MM.1S (cell line): Measurements from ENCODE around the gene KRTAP10-2.

ENCODE experiments used
- DNase-seq: peaks from one replicate; pipeline ENCODE4 v3.0.0-alpha.2; 2015
- H2AFZ ChIP-seq: fragments of 300-600 bp; sonication (generic); 2 replicates; pipeline ENCODE4 v1.6.0; 2016; ENCODE audit warnings: antibody characterized with exemption, low read length
- H3F3A ChIP-seq: fragments of 300-600 bp; sonication (generic); 2 replicates; pipeline ENCODE4 v1.6.1; 2016; ENCODE audit warnings: mild to moderate bottlenecking, antibody characterized with exemption, low read length, moderate library complexity, mixed read lengths; ENCODE audit not compliant: insufficient read depth
- H3K27ac ChIP-seq: fragments of 300-600 bp; sonication (generic); 2 replicates; pipeline ENCODE4 v1.5.1; 2016; ENCODE audit warnings: mild to moderate bottlenecking, low read length
- H3K27me3 ChIP-seq: fragments of 300-600 bp; sonication (generic); replicated peaks from 2 replicates; pipeline ENCODE4 v1.6.0; 2016; ENCODE audit warnings: low read length; ENCODE audit not compliant: insufficient read depth
- H3K36me3 ChIP-seq: fragments of 300-600 bp; sonication (generic); replicated peaks from 2 replicates; pipeline ENCODE4 v1.6.1; 2016; ENCODE audit warnings: mild to moderate bottlenecking, low read length, mixed read lengths; ENCODE audit not compliant: insufficient read depth
- H3K4me1 ChIP-seq: fragments of 300-600 bp; sonication (generic); 2 replicates; pipeline ENCODE4 v1.6.1; 2016; ENCODE audit warnings: low read length, mixed read lengths
- H3K4me2 ChIP-seq: fragments of 300-600 bp; sonication (generic); 2 replicates; pipeline ENCODE4 v1.6.0; 2016; ENCODE audit warnings: low read depth, low read length
- H3K4me3 ChIP-seq: fragments of 300-600 bp; sonication (generic); 2 replicates; pipeline ENCODE4 v1.5.1; 2016; ENCODE audit warnings: low read length, mixed read lengths
- H3K79me2 ChIP-seq: fragments of 300-600 bp; sonication (generic); 2 replicates; pipeline ENCODE4 v1.6.1; 2016; ENCODE audit warnings: mixed run types, low read length, mixed read lengths
- H3K9ac ChIP-seq: fragments of 300-600 bp; sonication (generic); 2 replicates; pipeline ENCODE4 v1.6.1; 2016; ENCODE audit warnings: low read length, mixed read lengths
- H3K9me2 ChIP-seq: fragments of 300-600 bp; sonication (generic); replicated peaks from 2 replicates; pipeline ENCODE4 v1.6.1; 2016; ENCODE audit warnings: mild to moderate bottlenecking, low read length, mixed read lengths; ENCODE audit not compliant: insufficient read depth
- H3K9me3 ChIP-seq: fragments of 300-600 bp; sonication (generic); replicated peaks from 2 replicates; pipeline ENCODE4 v1.6.1; 2016; ENCODE audit warnings: mild to moderate bottlenecking, low read length, mixed read lengths; ENCODE audit not compliant: insufficient read depth
- H4K20me1 ChIP-seq: fragments of 300-600 bp; sonication (generic); 2 replicates; pipeline ENCODE4 v1.6.1; 2016; ENCODE audit warnings: mild to moderate bottlenecking, low read length, moderate library complexity, mixed read lengths; ENCODE audit not compliant: insufficient read depth
- EZH2 ChIP-seq: fragments of 300-600 bp; sonication (generic); optimal IDR thresholded peaks from 2 replicates; pipeline ENCODE3; 2017; ENCODE audit warnings: low read depth, mild to moderate bottlenecking, antibody characterized with exemption, low read length, mixed read lengths
- EZH2phosphoT487 ChIP-seq: fragments of 300-600 bp; sonication (generic); IDR thresholded peaks from 2 replicates; pipeline ENCODE4 v1.6.1; 2018; ENCODE audit warnings: antibody characterized with exemption, low read length
- TF ChIP-seq, protein P1 (sequence below): fragments of 300-600 bp; sonication (generic); IDR thresholded peaks from 2 replicates; pipeline ENCODE4 v1.5.1; 2016; ENCODE audit warnings: antibody characterized with exemption, low read length, mixed read lengths

Gene KRTAP10-2

DNA sequence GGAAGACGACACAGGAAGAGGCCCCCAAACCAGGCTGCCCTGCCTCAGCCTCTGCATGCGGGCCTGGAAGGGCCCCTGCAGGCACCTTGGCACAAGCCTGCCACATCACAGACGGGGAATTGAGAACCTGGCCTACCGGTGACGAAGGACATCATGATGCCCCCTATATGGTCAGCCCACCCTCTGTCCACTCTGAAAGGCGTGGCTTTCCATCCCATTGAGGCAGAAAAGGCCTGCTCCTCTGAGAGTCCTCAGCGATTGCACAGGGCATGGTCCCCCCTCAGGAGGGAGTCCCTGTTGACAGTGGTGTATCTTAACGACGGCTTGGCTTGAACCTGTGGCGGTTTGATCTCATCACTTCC, 22.7 kb downstream of the KRTAP10-2 start:
- no peaks in the 10 kb centered on the region for H3K79me2 ChIP-seq
- no peak overlapping the region for H3K4me2 ChIP-seq
- peaks cover 100% of the 10 kb centered on the region for H3K27me3 ChIP-seq
- no peaks in the 10 kb centered on the region for H3K9me2 ChIP-seq
- no peak for TF ChIP-seq EZH2
- H4K20me1 ChIP-seq = no peaks in the 10 kb centered on the region
- no peak overlapping the region for H3K27ac ChIP-seq
- H3K9ac ChIP-seq = no peak overlapping the region
- no peaks in the 10 kb centered on the region for H3K36me3 ChIP-seq
- DNase-seq = no peak
- no peak overlapping the region for H3K4me3 ChIP-seq
- no peaks in the 10 kb centered on the region for H3K9me3 ChIP-seq
- H3K4me1 ChIP-seq = no peaks in the 10 kb centered on the region
- H3F3A ChIP-seq = no peaks in the 10 kb centered on the region
- H2AFZ ChIP-seq = no peak overlapping the region

DNA sequence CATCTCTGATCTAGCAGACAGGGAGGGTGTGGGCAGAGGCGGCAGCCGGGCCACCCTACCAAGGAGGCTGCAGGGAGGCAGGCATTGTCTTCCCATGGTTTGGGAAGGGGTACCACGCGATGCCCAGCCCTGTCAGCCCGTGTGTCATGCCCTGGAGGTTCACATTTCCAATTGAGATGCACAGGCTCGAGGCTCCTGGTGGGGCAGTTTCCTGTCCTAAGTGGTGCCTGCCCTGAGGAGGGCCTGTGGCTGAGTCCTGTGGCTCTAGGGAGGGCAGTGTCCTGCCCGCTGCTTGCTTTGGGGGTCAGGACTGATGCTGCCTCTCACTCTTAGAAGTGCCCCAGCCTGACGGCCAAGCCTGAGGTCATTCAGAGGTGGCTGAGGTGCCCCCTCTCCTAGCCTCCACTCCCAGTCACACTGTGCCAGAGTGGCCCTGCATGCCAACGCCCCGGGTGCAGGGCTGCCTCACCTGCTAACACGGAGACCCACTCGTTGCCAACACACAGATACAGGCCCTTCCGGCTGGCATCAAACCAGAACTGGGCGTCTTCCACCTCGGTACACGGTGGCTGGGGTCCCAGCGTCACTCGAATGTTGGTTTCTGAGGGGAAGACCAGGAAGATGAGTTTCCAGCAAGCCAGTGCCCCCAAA, 23.2 kb downstream of the KRTAP10-2 start:
- H4K20me1 ChIP-seq = no peaks in the 10 kb centered on the region
- no peaks in the 10 kb centered on the region for H3K79me2 ChIP-seq
- no peaks in the 10 kb centered on the region for H3K9me2 ChIP-seq
- TF ChIP-seq, protein P1, sequence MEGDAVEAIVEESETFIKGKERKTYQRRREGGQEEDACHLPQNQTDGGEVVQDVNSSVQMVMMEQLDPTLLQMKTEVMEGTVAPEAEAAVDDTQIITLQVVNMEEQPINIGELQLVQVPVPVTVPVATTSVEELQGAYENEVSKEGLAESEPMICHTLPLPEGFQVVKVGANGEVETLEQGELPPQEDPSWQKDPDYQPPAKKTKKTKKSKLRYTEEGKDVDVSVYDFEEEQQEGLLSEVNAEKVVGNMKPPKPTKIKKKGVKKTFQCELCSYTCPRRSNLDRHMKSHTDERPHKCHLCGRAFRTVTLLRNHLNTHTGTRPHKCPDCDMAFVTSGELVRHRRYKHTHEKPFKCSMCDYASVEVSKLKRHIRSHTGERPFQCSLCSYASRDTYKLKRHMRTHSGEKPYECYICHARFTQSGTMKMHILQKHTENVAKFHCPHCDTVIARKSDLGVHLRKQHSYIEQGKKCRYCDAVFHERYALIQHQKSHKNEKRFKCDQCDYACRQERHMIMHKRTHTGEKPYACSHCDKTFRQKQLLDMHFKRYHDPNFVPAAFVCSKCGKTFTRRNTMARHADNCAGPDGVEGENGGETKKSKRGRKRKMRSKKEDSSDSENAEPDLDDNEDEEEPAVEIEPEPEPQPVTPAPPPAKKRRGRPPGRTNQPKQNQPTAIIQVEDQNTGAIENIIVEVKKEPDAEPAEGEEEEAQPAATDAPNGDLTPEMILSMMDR = no peak
- TF ChIP-seq EZH2phosphoT487 = no peak
- no peak for TF ChIP-seq EZH2
- DNase-seq = no peak
- no peaks in the 10 kb centered on the region for H3K4me1 ChIP-seq
- H3K36me3 ChIP-seq = no peaks in the 10 kb centered on the region
- H3K4me3 ChIP-seq = no peak overlapping the region
- H3K9ac ChIP-seq = no peak overlapping the region
- H3F3A ChIP-seq = no peaks in the 10 kb centered on the region
- H2AFZ ChIP-seq = no peak overlapping the region
- no peak overlapping the region for H3K27ac ChIP-seq
- peaks cover 100% of the 10 kb centered on the region for H3K27me3 ChIP-seq
- H3K9me3 ChIP-seq = no peaks in the 10 kb centered on the region
- no peak overlapping the region for H3K4me2 ChIP-seq

DNA sequence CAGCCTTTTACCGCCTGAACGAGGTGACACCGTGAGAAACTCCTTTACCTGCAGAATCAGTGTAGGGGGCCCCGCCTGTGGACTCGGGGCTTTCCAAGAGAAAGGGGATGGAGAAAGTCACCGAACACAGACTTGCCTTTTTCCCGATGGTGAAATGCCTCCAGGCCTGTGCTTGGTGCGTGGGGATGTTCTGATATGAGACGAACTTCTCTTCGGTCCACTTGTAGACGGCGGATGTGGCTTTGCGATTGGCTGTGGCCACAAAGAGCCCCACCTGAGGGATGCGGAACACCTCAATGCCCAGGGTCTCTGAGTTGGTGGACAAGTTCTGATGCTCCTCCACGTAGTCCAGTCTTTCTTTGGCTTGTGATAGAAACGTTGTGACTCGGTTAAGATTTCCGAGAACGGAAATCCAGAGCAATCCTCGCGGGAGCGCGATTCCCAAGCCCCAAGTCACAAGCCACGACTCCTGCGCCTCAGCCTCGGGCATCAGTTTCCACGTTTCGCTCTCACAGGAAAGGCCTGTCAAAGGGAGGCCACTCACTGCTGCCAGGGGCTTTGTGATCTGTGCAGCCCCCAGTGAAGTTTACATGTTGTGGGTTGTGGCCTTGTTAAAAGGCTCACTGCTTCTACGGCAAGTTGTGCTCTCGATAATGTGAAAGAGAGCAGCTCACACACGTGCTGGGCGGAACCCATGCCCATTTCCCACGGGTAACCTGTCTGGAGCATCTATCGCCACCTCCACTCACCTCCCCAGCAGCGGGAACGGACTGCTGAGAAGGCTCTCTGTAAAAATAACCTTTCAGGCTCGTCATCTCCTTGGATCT, 23.9 kb downstream of the KRTAP10-2 start:
- no peak overlapping the region for H3K4me3 ChIP-seq
- no peaks in the 10 kb centered on the region for H3K9me3 ChIP-seq
- H3F3A ChIP-seq = no peaks in the 10 kb centered on the region
- no peaks in the 10 kb centered on the region for H3K4me1 ChIP-seq
- no peak overlapping the region for H3K27ac ChIP-seq
- no peak for DNase-seq
- no peak overlapping the region for H3K4me2 ChIP-seq
- peaks cover 100% of the 10 kb centered on the region for H3K27me3 ChIP-seq
- no peak overlapping the region for H3K9ac ChIP-seq
- H3K79me2 ChIP-seq = no peaks in the 10 kb centered on the region
- H4K20me1 ChIP-seq = no peaks in the 10 kb centered on the region
- TF ChIP-seq, protein P1 = no peak
- TF ChIP-seq EZH2 (no peak), EZH2phosphoT487 (no peak)
- H3K9me2 ChIP-seq = no peaks in the 10 kb centered on the region
- no peaks in the 10 kb centered on the region for H3K36me3 ChIP-seq
- no peak overlapping the region for H2AFZ ChIP-seq
